Measurements from ENCODE around the gene CYLD.

DNA sequence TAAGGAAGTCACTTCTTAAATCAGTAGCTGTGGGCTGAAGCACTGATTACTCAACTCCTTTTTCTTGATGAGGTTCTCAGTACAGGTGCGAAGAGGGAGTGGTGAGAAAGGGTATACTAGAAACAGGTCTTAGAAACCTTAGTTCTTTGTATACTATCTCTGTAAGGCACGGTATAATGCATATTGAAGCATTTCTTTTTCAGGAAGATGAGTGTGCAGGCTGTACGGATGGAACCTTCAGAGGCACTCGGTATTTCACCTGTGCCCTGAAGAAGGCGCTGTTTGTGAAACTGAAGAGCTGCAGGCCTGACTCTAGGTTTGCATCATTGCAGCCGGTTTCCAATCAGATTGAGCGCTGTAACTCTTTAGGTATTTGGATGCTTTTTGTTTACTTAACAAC, 39.2 kb downstream of the CYLD start:
- TF ChIP-seq, protein P1, sequence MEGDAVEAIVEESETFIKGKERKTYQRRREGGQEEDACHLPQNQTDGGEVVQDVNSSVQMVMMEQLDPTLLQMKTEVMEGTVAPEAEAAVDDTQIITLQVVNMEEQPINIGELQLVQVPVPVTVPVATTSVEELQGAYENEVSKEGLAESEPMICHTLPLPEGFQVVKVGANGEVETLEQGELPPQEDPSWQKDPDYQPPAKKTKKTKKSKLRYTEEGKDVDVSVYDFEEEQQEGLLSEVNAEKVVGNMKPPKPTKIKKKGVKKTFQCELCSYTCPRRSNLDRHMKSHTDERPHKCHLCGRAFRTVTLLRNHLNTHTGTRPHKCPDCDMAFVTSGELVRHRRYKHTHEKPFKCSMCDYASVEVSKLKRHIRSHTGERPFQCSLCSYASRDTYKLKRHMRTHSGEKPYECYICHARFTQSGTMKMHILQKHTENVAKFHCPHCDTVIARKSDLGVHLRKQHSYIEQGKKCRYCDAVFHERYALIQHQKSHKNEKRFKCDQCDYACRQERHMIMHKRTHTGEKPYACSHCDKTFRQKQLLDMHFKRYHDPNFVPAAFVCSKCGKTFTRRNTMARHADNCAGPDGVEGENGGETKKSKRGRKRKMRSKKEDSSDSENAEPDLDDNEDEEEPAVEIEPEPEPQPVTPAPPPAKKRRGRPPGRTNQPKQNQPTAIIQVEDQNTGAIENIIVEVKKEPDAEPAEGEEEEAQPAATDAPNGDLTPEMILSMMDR (tag by site-specific recombination; IDR thresholded peaks at IDR 0.05), result no peak
- no peak for TF ChIP-seq ZNF521 (tag by site-specific recombination; IDR thresholded peaks at IDR 0.05)
- TF ChIP-seq, protein P2, sequence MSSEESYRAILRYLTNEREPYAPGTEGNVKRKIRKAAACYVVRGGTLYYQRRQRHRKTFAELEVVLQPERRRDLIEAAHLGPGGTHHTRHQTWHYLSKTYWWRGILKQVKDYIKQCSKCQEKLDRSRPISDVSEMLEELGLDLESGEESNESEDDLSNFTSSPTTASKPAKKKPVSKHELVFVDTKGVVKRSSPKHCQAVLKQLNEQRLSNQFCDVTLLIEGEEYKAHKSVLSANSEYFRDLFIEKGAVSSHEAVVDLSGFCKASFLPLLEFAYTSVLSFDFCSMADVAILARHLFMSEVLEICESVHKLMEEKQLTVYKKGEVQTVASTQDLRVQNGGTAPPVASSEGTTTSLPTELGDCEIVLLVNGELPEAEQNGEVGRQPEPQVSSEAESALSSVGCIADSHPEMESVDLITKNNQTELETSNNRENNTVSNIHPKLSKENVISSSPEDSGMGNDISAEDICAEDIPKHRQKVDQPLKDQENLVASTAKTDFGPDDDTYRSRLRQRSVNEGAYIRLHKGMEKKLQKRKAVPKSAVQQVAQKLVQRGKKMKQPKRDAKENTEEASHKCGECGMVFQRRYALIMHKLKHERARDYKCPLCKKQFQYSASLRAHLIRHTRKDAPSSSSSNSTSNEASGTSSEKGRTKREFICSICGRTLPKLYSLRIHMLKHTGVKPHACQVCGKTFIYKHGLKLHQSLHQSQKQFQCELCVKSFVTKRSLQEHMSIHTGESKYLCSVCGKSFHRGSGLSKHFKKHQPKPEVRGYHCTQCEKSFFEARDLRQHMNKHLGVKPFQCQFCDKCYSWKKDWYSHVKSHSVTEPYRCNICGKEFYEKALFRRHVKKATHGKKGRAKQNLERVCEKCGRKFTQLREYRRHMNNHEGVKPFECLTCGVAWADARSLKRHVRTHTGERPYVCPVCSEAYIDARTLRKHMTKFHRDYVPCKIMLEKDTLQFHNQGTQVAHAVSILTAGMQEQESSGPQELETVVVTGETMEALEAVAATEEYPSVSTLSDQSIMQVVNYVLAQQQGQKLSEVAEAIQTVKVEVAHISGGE (tag by site-specific recombination; conservative IDR thresholded peaks at IDR 0.05; ENCODE audit: low read depth), result no peak
- no peak for TF ChIP-seq MYNN (tag by site-specific recombination; IDR thresholded peaks at IDR 0.05; ENCODE audit: borderline replicate concordance)
- TF ChIP-seq, protein P3, sequence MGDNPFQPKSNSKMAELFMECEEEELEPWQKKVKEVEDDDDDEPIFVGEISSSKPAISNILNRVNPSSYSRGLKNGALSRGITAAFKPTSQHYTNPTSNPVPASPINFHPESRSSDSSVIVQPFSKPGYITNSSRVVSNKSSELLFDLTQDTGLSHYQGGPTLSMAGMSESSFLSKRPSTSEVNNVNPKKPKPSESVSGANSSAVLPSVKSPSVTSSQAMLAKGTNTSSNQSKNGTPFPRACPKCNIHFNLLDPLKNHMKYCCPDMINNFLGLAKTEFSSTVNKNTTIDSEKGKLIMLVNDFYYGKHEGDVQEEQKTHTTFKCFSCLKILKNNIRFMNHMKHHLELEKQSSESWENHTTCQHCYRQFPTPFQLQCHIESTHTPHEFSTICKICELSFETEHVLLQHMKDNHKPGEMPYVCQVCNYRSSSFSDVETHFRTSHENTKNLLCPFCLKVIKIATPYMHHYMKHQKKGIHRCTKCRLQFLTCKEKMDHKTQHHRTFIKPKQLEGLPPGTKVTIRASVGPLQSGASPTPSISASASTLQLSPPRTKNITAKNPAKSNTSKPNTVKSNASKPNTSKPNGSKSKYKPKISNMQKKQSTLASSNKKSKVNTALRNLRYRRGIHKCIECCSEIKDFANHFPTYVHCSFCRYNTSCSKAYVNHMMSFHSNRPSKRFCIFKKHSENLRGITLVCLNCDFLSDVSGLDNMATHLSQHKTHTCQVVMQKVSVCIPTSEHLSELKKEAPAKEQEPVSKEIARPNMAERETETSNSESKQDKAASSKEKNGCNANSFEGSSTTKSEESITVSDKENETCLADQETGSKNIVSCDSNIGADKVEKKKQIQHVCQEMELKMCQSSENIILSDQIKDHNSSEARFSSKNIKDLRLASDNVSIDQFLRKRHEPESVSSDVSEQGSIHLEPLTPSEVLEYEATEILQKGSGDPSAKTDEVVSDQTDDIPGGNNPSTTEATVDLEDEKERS (tag by site-specific recombination; IDR thresholded peaks at IDR 0.05), result no peak
- TF ChIP-seq ZNF777 (tag by site-specific recombination; IDR thresholded peaks at IDR 0.05; ENCODE audit: borderline replicate concordance), result no peak
- TF ChIP-seq, protein P4, sequence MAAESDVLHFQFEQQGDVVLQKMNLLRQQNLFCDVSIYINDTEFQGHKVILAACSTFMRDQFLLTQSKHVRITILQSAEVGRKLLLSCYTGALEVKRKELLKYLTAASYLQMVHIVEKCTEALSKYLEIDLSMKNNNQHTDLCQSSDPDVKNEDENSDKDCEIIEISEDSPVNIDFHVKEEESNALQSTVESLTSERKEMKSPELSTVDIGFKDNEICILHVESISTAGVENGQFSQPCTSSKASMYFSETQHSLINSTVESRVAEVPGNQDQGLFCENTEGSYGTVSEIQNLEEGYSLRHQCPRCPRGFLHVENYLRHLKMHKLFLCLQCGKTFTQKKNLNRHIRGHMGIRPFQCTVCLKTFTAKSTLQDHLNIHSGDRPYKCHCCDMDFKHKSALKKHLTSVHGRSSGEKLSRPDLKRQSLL (tag by site-specific recombination; IDR thresholded peaks at IDR 0.05), result no peak
- no peak for TF ChIP-seq ZNF558 (tag by site-specific recombination; IDR thresholded peaks at IDR 0.05)
- TF ChIP-seq SALL2 (tag by site-specific recombination; IDR thresholded peaks at IDR 0.05; ENCODE audit: borderline replicate concordance), result no peak
- no peak for TF ChIP-seq ZNF274 (IDR thresholded peaks at IDR 0.05; ENCODE audit: low read length)
- TF ChIP-seq ZNF274 (tag by site-specific recombination; IDR thresholded peaks at IDR 0.05; ENCODE audit: borderline replicate concordance), result no peak
- no peak for TF ChIP-seq ZEB2 (tag by site-specific recombination; IDR thresholded peaks at IDR 0.05)
- no peak for TF ChIP-seq ZNF776 (tag by site-specific recombination; IDR thresholded peaks at IDR 0.05; ENCODE audit: borderline replicate concordance)
- TF ChIP-seq, protein P5, sequence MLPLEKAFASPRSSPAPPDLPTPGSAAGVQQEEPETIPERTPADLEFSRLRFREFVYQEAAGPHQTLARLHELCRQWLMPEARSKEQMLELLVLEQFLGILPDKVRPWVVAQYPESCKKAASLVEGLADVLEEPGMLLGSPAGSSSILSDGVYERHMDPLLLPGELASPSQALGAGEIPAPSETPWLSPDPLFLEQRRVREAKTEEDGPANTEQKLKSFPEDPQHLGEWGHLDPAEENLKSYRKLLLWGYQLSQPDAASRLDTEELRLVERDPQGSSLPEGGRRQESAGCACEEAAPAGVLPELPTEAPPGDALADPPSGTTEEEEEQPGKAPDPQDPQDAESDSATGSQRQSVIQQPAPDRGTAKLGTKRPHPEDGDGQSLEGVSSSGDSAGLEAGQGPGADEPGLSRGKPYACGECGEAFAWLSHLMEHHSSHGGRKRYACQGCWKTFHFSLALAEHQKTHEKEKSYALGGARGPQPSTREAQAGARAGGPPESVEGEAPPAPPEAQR (tag by site-specific recombination; IDR thresholded peaks at IDR 0.05), result no peak
- no peak for TF ChIP-seq ZNF654 (tag by site-specific recombination; IDR thresholded peaks at IDR 0.05; ENCODE audit: low read depth)

Data from HEK293 (cell line).